RKO (cell line): ENCODE results near the gene PLAAT4.
"Not testable (repeated sequence)": the region's sequence is repeated elsewhere in the genome, so short reads cannot be mapped to it uniquely, and the experiment has no call there.

Experiments
- DNase-seq: peaks from one replicate; pipeline ENCODE4 v3.0.0-alpha.2; 2016; ENCODE audit warnings: low spot score

The PLAAT4 gene

GRCh38 chr11:63543711-63544110 is 7.1 kb downstream of the PLAAT4 start:
- no peak for DNase-seq

GRCh38 chr11:63547061-63547460 is 10.5 kb downstream of the PLAAT4 start:
- DNase-seq = no peak

DNA sequence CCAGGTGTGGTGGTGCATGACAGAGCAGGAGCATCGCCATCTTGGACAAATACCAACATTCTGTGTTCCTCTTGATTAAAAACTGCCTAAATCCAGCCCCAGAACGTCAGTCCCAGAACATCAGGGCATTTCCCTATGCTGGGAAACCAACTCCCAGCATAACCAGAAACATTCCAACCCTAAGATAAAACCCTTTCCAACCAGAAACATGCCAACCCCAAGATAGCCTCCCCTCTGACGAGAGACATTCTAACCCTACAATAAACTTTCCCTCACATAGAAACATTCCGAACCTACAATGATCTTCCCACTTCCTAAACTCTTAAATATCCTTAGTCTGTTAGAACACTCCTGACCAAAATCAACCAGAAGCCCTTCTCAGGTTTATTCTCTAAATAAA is 11.6 kb downstream of the PLAAT4 start:
- DNase-seq = no peak

DNA sequence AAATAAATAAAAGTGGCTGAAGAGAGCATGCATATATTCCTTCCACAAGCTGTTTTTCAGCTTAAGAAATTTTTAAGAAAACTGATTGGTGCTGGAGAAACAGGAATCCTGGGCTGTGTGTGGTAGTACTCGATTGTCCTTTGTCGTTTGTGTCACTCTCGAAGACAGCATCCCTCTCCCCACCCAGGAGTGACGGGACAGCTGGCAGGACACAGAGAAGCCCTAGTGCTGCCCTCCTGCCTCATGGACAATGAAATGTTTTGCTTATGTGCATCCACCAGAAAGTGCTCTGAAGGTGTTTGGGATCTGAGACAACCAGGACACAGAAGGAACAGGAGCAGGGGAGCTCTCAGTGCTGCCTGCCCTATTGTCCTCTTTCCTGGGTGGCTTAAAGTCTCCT is 12.8 kb downstream of the PLAAT4 start:
- DNase-seq = no peak

DNA sequence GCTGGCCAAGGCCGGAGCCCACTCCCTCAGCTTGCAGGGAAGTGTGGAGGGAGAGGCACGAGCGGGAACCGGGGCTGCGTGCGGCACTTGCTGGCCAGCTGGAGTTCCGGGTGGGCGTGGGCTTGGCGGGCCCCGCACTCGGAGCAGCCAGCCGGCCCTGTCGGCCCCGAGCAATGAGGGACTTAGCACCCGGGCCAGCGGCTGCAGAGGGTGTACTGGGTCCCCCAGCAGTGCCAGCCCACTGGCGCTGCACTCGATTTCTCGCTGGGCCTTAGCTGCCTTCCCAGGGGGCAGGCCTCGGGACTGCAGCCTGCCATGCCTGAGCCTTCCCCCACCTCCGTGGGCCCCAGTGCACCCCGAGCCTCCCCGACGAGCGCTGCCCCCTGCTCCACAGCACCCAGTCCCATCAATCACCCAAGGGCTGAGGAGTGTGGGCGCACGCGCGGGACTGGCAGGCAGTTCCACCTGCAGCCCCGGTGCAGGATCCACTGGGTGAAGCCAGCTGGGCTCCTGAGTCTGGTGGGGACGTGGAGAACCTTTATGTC is 13.6 kb downstream of the PLAAT4 start:
- not testable (repeated sequence) for DNase-seq

- no peak for DNase-seq
Observed at GRCh38 chr11:63551091-63551888, 14.7 kb downstream of the PLAAT4 start.

DNA sequence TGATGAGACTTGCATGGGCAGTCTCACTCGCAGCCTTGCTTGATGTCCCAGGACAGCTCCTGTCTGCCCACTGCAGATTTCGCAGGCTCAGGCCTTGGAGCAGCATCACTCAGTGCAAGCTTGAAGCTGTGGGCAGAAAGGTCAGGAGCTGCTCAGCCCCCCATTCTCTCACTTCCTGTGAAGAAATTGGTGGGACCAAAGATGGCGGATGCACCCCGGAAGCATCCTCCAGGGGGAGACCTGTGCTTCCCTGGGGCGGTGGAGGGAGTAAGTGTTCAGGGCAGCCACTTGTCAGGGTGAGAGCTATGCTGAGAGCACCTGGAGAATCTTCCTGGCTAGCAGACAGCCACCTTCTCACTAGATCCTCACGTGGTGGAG is 15.3 kb downstream of the PLAAT4 start:
- no peak for DNase-seq

- DNase-seq = no peak
Observed at GRCh38 chr11:63552921-63553320, 16.3 kb downstream of the PLAAT4 start.

DNA sequence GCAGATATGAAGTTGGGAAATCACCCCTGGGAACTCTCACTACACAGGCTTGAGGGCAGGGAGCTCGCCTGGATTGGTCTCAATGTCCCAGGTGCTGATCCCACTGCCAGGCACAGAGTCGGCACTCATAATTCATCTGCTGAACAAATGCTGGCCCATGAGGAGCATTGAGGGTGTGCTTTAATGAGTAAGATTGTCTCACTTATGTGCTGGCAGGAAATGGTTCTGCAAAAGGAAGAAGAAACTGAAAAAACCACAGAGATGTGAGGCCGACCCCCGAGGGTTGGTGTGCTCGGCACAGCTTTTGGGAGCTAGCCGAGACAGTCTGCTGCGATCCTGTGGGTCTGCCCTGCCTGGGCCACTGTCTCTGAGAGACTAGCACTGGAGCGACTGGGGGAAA is 17.2 kb downstream of the PLAAT4 start:
- DNase-seq = no peak

GRCh38 chr11:63554877-63555223 is 18.2 kb downstream of the PLAAT4 start:
- DNase-seq = no peak

- DNase-seq = no peak
Observed at GRCh38 chr11:63556404-63557013, 19.9 kb downstream of the PLAAT4 start.

GRCh38 chr11:63557570-63557969 is 21.0 kb downstream of the PLAAT4 start:
- no peak for DNase-seq

- DNase-seq = no peak
Observed at GRCh38 chr11:63558459-63559157, 22.0 kb downstream of the PLAAT4 start.

DNA sequence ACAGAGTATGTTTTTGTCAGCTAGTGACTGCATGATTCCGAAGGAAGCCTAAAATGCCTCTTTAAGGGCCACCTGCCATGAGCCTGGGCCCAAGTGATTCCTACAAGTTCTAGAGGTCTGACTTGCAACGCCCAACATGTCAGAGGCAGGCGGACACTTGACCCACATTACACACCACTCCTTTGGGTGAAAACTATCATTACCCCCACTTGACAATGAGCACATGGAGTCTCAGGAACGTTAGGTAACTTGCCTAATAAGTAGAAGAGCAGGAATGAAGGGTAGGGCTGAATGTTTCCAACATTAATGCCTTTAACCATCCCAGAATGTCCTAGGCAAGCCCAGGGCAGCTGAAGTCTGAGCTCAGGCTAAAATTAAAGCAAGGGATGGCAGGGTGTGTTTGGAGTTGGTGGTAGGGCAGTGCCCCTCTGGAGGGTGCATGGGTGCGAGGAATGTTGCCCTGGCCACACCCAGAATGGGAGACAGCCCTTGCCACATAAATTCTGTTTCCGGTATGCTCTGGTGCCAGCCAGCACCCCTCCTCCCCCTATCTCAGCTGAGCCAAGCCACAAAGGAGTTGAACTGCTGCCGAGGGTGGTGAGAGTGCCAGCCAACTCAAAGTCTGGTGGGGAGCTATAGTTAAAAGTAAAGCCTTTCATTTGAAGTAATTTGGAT is 24.0 kb downstream of the PLAAT4 start:
- DNase-seq = no peak

DNA sequence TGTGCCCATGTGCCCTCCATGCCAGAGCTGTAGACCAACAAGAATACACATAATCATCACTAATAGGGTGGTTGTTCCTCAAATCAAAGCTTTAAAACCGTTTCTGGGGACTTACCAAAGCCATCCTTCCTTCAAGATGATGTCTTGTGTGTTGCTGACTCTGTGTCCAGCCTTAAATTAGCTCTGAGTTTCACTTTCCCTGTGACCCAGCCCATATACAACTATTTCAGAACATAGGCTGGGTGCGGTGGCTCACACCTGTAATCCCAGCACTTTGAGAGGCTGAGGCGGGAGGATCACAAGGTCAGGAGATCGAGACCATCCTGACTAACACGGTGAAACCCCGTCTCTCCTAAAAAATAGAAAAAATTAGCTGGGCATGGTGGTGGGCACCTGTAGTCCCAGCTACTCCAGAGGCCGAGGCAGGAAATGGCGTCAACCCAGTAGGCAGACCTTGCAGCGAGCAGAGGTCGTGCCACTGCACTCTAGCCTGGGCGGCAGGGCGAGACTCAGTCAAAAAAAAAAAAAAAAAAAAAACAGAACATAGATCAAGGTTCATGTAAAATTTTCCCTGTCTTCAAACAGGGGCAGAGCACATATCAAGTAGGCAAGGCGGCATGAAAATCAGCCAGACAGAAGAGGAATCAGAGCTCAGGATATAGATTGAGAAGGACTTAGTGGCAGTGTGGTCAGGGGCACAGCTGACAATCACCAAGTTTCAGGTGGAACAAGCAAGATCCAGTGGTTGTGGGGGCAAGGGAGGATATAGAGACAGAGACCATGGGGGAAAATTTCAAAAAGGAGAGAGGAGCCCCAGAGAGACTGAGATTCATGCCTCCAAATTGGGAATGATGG is 26.8 kb downstream of the PLAAT4 start, which contains the start of gene PLAAT2:
Gene PLAAT2 (minus strand): TSS at position 179 of the 855 bp plus-strand sequence. CDS start 55 bp downstream, at position 124.
- DNase-seq = no peak

GRCh38 chr11:63564056-63564774 is 27.6 kb downstream of the PLAAT4 start:
- DNase-seq = no peak

- no peak for DNase-seq
Observed at GRCh38 chr11:63564784-63565350, 28.3 kb downstream of the PLAAT4 start.

- peak; percentile 71 for DNase-seq
Observed at GRCh38 chr11:63567044-63567840, 30.6 kb downstream of the PLAAT4 start.

- DNase-seq = no peak
Observed at GRCh38 chr11:63569570-63569969, 33.0 kb downstream of the PLAAT4 start.
